SU-DHL-6 (cell line): Measurements from ENCODE around the gene TNS3.

Experiments
- EZH2phosphoT487 ChIP-seq: fragments of 200-600 bp; sonication (generic), shearing (Covaris generic); conservative IDR thresholded peaks from 2 replicates; pipeline ENCODE4 v1.6.1; 2018; ENCODE audit warnings: mild to moderate bottlenecking, antibody characterized with exemption, low read length, moderate library complexity, mixed read lengths
- TF ChIP-seq, protein P1 (sequence below): fragments of 200-600 bp; sonication (generic); IDR thresholded peaks from one replicate; pipeline ENCODE4 v1.5.1; 2017; ENCODE audit warnings: antibody characterized with exemption, mild to moderate bottlenecking, low read length, moderate library complexity; ENCODE audit not compliant: insufficient read depth, poor library complexity, severe bottlenecking

DNA sequence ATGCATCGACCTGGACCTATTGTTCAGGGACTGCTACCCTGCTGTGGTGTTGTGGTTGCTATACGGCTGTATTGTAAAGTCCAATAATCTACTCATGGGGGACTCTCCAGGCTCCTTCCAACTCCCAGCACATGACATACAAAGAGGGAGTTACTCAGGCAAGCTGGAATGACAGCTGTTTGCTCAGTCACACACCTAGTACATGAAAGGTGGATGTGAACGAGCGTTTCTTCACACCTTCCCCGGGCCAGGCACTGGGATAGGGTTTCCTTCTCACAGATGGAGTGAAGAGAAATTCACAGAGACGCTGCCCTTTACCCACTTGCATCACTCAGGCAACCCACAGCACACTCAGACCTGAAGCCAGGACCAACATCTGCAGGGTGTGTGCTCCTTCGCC lies 215.7 kb downstream of the TNS3 start:
- TF ChIP-seq, protein P1, sequence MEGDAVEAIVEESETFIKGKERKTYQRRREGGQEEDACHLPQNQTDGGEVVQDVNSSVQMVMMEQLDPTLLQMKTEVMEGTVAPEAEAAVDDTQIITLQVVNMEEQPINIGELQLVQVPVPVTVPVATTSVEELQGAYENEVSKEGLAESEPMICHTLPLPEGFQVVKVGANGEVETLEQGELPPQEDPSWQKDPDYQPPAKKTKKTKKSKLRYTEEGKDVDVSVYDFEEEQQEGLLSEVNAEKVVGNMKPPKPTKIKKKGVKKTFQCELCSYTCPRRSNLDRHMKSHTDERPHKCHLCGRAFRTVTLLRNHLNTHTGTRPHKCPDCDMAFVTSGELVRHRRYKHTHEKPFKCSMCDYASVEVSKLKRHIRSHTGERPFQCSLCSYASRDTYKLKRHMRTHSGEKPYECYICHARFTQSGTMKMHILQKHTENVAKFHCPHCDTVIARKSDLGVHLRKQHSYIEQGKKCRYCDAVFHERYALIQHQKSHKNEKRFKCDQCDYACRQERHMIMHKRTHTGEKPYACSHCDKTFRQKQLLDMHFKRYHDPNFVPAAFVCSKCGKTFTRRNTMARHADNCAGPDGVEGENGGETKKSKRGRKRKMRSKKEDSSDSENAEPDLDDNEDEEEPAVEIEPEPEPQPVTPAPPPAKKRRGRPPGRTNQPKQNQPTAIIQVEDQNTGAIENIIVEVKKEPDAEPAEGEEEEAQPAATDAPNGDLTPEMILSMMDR, result no peak
- TF ChIP-seq EZH2phosphoT487, result no peak
